Panc1 (cell line): Measurements from ENCODE around the gene ASTE1. TPM values are rescaled to one million over a fixed set of nuclear protein-coding genes. Genes with fewer than 3 reads are reported as not detected.

Experiments used
- ATAC-seq: fragments of 200-7000 bp; cut with Tn5 transposase; 2 replicates; pipeline ENCODE4 v1.9.1; 2020; ENCODE audit warnings: mild to moderate bottlenecking, moderate library complexity
- BruUV-seq: library from RNA; stranded (reverse); fragments of 400-500 nt; replicated peaks from 2 replicates; lab custom pipeline; 2021; lab: Mats Ljungman, UMichigan
- CTCF ChIA-PET: fragments of 300-600 bp; sonication (Branson Sonifier 250); formaldehyde crosslinking; loops from one replicate; lab custom pipeline; 2022; ENCODE audit warnings: antibody characterized with exemption; lab: Charles Lee
- POLR2A ChIA-PET: fragments of 300-600 bp; sonication (Branson Sonifier 250); formaldehyde crosslinking; loops from one replicate; lab custom pipeline; 2022; ENCODE audit warnings: antibody characterized with exemption; lab: Charles Lee
- DNase-seq: peaks from one replicate; pipeline ENCODE4 v3.0.0-alpha.2; 2010; ENCODE audit warnings: low read depth, low spot score
- H3K27ac ChIP-seq: 2 replicates; pipeline ENCODE4 v1.5.1; 2011; ENCODE audit warnings: mild to moderate bottlenecking, low read length, inconsistent platforms
- H3K27me3 ChIP-seq: fragments of 200-500 bp; sonication (Bioruptor generic); 2 replicates; pipeline ENCODE4 v1.6.0; 2014; ENCODE audit warnings: low read length, inconsistent platforms; ENCODE audit not compliant: control insufficient read depth, insufficient read depth
- H3K36me3 ChIP-seq: fragments of 200-500 bp; sonication (Bioruptor generic); 2 replicates; pipeline ENCODE4 v1.5.1; 2014; ENCODE audit warnings: inconsistent platforms, mild to moderate bottlenecking, low read length, moderate library complexity; ENCODE audit not compliant: control insufficient read depth, insufficient read depth
- H3K4me1 ChIP-seq: 2 replicates; pipeline ENCODE4 v1.5.1; 2011; ENCODE audit warnings: inconsistent platforms, mild to moderate bottlenecking, low read length, moderate library complexity; ENCODE audit not compliant: control insufficient read depth, insufficient read depth
- H3K4me3 ChIP-seq, 2 experiments: 2 replicates each; pipeline ENCODE4 v1.5.1; 2011 to 2012; ENCODE audit warnings: low read depth in 2 of 2, low read length in 2 of 2, mild to moderate bottlenecking in 2 of 2, inconsistent platforms in 1 of 2, moderate library complexity in 1 of 2
- H3K9me3 ChIP-seq: fragments of 200-500 bp; sonication (Bioruptor generic); 2 replicates; pipeline ENCODE4 v1.5.1; 2014; ENCODE audit warnings: low read depth, mild to moderate bottlenecking, inconsistent platforms, low read length, moderate library complexity; ENCODE audit not compliant: control insufficient read depth, insufficient read depth
- CTCF ChIP-seq: fragments of 450-650 bp; IDR thresholded peaks from 2 replicates; pipeline ENCODE4 v1.5.1; 2017; ENCODE audit warnings: mild to moderate bottlenecking
- POLR2AphosphoS5 ChIP-seq: IDR thresholded peaks from 2 replicates; pipeline ENCODE4 v1.6.1; 2012; ENCODE audit warnings: mild to moderate bottlenecking, low read depth, low read length, moderate library complexity
- REST ChIP-seq, 2 experiments: IDR thresholded peaks; 2 replicates each; pipeline ENCODE4 v1.6.1; 2011 to 2012; ENCODE audit warnings: low read depth in 2 of 2, control low read depth in 1 of 2, low read length in 1 of 2, mild to moderate bottlenecking in 1 of 2, moderate library complexity in 1 of 2; ENCODE audit not compliant: insufficient read depth in 1 of 2
- SIN3A ChIP-seq: IDR thresholded peaks from 2 replicates; pipeline ENCODE4 v1.6.1; 2012; ENCODE audit warnings: low read depth, mild to moderate bottlenecking, low read length, moderate library complexity, borderline replicate concordance; ENCODE audit not compliant: insufficient read depth
- TCF7L2 ChIP-seq: IDR thresholded peaks from 2 replicates; pipeline ENCODE4 v1.6.1; 2011; ENCODE audit warnings: mild to moderate bottlenecking, low read depth, low read length, inconsistent platforms
- in situ Hi-C: cut with HindIII; loops from 2 replicates; pipeline ENCODE4 v1.10.0; 2016; ENCODE audit warnings: low sequenced_read_pairs, low pct_unique_long_range_greater_than_20kb
- intact Hi-C: fragments of 100-400 bp; cut with micrococcal nuclease; formaldehyde crosslinking; loops from one replicate; pipeline ENCODE4 v1.10.0; 2022; ENCODE audit not compliant: unreplicated experiment
- total RNA-seq: library from RNA; stranded (reverse); gene quantifications from one replicate; pipeline ENCODE4 v1.2.1, GENCODE V29; 2021; ENCODE audit not compliant: unreplicated experiment

Gene ASTE1
- total RNA-seq, 1 experiment from 2014 or later = 7.4 TPM

GRCh38 chr3:131067983-131068382 lies 41.4 kb upstream of the ASTE1 start:
- ATAC-seq = no peak
- no peaks in the 10 kb centered on the region for H3K36me3 ChIP-seq
- in situ Hi-C loops = no loop called here
- POLR2A ChIA-PET = no interaction called here
- intact Hi-C loops = no loop called here
- no peaks in the 10 kb centered on the region for H3K9me3 ChIP-seq
- no peak overlapping the region for H3K4me3 ChIP-seq
- H3K27me3 ChIP-seq = no peaks in the 10 kb centered on the region
- no TSS peak for BruUV-seq
- DNase-seq = no peak
- no peaks in the 10 kb centered on the region for H3K4me1 ChIP-seq
- TF ChIP-seq TCF7L2 = no peak
- no peak for TF ChIP-seq SIN3A
- TF ChIP-seq CTCF = no peak
- no peak for TF ChIP-seq POLR2AphosphoS5
- no peak for TF ChIP-seq REST (IDR thresholded peaks at IDR 0.05; ENCODE audit: insufficient read depth in 1 of 2, low read depth in 2 of 2, low read length in 1 of 2)
- CTCF ChIA-PET = no interaction called here
- H3K27ac ChIP-seq = no peak overlapping the region

- no peaks in the 10 kb centered on the region for H3K9me3 ChIP-seq
- no peaks in the 10 kb centered on the region for H3K4me1 ChIP-seq
- intact Hi-C loops (loop anchor here (5.0 kb wide), 1 partner anchor 974 kb away; no protein-coding TSS in a partner anchor), in situ Hi-C loops (no loop called here)
- no peaks in the 10 kb centered on the region for H3K36me3 ChIP-seq
- DNase-seq (no peak), ATAC-seq (no peak)
- no peak overlapping the region for H3K27ac ChIP-seq
- CTCF ChIA-PET = no interaction called here
- no peaks in the 10 kb centered on the region for H3K27me3 ChIP-seq
- BruUV-seq = no TSS peak
- H3K4me3 ChIP-seq = no peak overlapping the region
- no peak for TF ChIP-seq SIN3A
- TF ChIP-seq CTCF = peak; percentile 65; the same call in 1 of the 2 replicates
- POLR2A ChIA-PET = no interaction called here
These were observed 26.6 kb upstream of the ASTE1 start for GRCh38 chr3:131053043-131053859.
